ENCODE data around the gene CTF1.
"Not testable (repeated sequence)": the region's sequence is repeated elsewhere in the genome, so short reads cannot be mapped to it uniquely, and the experiment has no call there.

CTF1 gene

GRCh38 chr16:30888856-30889499 lies 7.4 kb upstream of the CTF1 start:
- DNase-seq: no peak

GRCh38 chr16:30889721-30890120 lies 6.7 kb upstream of the CTF1 start:
- no peak for DNase-seq

GRCh38 chr16:30891043-30891823 lies 5.2 kb upstream of the CTF1 start:
- not testable (repeated sequence) for DNase-seq

- no peak for DNase-seq
These were observed 3.6 kb upstream of the CTF1 start for GRCh38 chr16:30892670-30893416.

GRCh38 chr16:30893417-30893743 lies 3.0 kb upstream of the CTF1 start:
- no peak for DNase-seq

GRCh38 chr16:30893744-30894539 lies 2.5 kb upstream of the CTF1 start, which contains the start of gene BCL7C:
TSS of gene BCL7C (minus strand) at chr16:30894077. CDS start at chr16:30893944, 133 bp downstream.
- peak; percentile 61 for DNase-seq

GRCh38 chr16:30894540-30895368 lies 1.7 kb upstream of the CTF1 start:
- no peak for DNase-seq

- DNase-seq: no peak
These were observed 670 bp upstream of the CTF1 start for GRCh38 chr16:30895627-30896260.

- no peak for DNase-seq
These were observed 697 bp downstream of the CTF1 start for GRCh38 chr16:30896889-30897733.

- DNase-seq: no peak
These were observed 3.4 kb downstream of the CTF1 start for GRCh38 chr16:30899794-30900193.

GRCh38 chr16:30900588-30900987 lies 4.2 kb downstream of the CTF1 start:
- DNase-seq: no peak

- no peak for DNase-seq
These were observed 5.0 kb downstream of the CTF1 start for GRCh38 chr16:30901201-30902028.

- DNase-seq: no peak
These were observed 5.9 kb downstream of the CTF1 start for GRCh38 chr16:30902029-30902972.

GRCh38 chr16:30903002-30903401 lies 6.6 kb downstream of the CTF1 start:
- DNase-seq: no peak

GRCh38 chr16:30903596-30903995 lies 7.2 kb downstream of the CTF1 start:
- DNase-seq: no peak

- DNase-seq: no peak
These were observed 7.8 kb downstream of the CTF1 start for GRCh38 chr16:30904114-30904780.

- DNase-seq: no peak
These were observed 10.7 kb downstream of the CTF1 start for GRCh38 chr16:30907064-30907463.
